ENCODE results near the gene AGBL1.
"Not testable (repeated sequence)": the region's sequence is repeated elsewhere in the genome, so short reads cannot be mapped to it uniquely, and the experiment has no call there.

The AGBL1 gene

DNA sequence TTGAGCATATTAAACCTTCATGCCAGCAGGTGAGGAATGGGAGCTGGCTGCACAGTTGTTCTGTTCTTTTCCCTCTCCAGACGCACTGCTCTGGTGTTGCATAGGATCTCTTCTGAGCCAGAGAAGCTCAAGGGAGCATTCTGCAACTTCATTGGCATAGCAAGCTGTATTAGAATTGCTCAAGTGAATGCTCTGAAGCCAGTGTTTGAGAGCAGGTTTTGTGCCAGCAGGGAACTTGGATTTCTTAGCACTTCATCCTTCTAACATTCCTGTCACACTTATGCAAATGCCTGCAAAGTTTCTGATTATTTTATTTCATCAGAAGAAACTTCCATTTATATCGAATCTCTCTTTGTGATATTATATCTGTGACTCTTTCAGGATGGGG, 366.6 kb downstream of the AGBL1 start:
- ChIA-PET POLR2A (no interaction called here), CTCF (interaction anchor here (0.5 kb wide), 1 partner anchor 297 kb away, joined by 3 read pairs; no protein-coding TSS in a partner anchor)
- H3K9me3 ChIP-seq (ENCODE audit: control insufficient read depth, insufficient read depth, low read depth, low read length) = no peaks in the 10 kb centered on the region
- no peaks in the 10 kb centered on the region for H3K36me3 ChIP-seq (ENCODE audit: control insufficient read depth in 2 of 2, insufficient read depth in 1 of 2, low read length in 2 of 2)
- no peak overlapping the region for H3K27ac ChIP-seq (ENCODE audit: extremely low read depth, low read depth, low read length)
- no peaks in the 10 kb centered on the region for H3K4me1 ChIP-seq (ENCODE audit: control insufficient read depth, insufficient read depth, low read length)
- no peak for TF ChIP-seq MEIS1 (CRISPR knock-in tag; IDR thresholded peaks at IDR 0.05; ENCODE audit: borderline replicate concordance)
- TF ChIP-seq ZNF37A (tag by site-specific recombination; IDR thresholded peaks at IDR 0.05) = no peak
- TF ChIP-seq, protein P1, sequence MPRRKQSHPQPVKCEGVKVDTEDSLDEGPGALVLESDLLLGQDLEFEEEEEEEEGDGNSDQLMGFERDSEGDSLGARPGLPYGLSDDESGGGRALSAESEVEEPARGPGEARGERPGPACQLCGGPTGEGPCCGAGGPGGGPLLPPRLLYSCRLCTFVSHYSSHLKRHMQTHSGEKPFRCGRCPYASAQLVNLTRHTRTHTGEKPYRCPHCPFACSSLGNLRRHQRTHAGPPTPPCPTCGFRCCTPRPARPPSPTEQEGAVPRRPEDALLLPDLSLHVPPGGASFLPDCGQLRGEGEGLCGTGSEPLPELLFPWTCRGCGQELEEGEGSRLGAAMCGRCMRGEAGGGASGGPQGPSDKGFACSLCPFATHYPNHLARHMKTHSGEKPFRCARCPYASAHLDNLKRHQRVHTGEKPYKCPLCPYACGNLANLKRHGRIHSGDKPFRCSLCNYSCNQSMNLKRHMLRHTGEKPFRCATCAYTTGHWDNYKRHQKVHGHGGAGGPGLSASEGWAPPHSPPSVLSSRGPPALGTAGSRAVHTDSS (tag by site-specific recombination; IDR thresholded peaks at IDR 0.05) = no peak
- TF ChIP-seq ZNF558 (tag by site-specific recombination; IDR thresholded peaks at IDR 0.05) = no peak
- TF ChIP-seq, protein P2, sequence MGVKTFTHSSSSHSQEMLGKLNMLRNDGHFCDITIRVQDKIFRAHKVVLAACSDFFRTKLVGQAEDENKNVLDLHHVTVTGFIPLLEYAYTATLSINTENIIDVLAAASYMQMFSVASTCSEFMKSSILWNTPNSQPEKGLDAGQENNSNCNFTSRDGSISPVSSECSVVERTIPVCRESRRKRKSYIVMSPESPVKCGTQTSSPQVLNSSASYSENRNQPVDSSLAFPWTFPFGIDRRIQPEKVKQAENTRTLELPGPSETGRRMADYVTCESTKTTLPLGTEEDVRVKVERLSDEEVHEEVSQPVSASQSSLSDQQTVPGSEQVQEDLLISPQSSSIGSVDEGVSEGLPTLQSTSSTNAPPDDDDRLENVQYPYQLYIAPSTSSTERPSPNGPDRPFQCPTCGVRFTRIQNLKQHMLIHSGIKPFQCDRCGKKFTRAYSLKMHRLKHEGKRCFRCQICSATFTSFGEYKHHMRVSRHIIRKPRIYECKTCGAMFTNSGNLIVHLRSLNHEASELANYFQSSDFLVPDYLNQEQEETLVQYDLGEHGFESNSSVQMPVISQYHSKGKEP (tag by site-specific recombination; IDR thresholded peaks at IDR 0.05) = no peak
- TF ChIP-seq, protein P3, sequence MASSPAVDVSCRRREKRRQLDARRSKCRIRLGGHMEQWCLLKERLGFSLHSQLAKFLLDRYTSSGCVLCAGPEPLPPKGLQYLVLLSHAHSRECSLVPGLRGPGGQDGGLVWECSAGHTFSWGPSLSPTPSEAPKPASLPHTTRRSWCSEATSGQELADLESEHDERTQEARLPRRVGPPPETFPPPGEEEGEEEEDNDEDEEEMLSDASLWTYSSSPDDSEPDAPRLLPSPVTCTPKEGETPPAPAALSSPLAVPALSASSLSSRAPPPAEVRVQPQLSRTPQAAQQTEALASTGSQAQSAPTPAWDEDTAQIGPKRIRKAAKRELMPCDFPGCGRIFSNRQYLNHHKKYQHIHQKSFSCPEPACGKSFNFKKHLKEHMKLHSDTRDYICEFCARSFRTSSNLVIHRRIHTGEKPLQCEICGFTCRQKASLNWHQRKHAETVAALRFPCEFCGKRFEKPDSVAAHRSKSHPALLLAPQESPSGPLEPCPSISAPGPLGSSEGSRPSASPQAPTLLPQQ (tag by site-specific recombination; IDR thresholded peaks at IDR 0.05) = no peak
- no peak for TF ChIP-seq ZNF394 (tag by site-specific recombination; IDR thresholded peaks at IDR 0.05; ENCODE audit: borderline replicate concordance)
- TF ChIP-seq ZNF221 (tag by site-specific recombination; IDR thresholded peaks at IDR 0.05; ENCODE audit: borderline replicate concordance) = no peak
- no peak for TF ChIP-seq SETDB1 (IDR thresholded peaks at IDR 0.05; ENCODE audit: insufficient read length, low read length)
- no peak overlapping the region for H3K4me3 ChIP-seq (ENCODE audit: low read depth, low read length)

DNA sequence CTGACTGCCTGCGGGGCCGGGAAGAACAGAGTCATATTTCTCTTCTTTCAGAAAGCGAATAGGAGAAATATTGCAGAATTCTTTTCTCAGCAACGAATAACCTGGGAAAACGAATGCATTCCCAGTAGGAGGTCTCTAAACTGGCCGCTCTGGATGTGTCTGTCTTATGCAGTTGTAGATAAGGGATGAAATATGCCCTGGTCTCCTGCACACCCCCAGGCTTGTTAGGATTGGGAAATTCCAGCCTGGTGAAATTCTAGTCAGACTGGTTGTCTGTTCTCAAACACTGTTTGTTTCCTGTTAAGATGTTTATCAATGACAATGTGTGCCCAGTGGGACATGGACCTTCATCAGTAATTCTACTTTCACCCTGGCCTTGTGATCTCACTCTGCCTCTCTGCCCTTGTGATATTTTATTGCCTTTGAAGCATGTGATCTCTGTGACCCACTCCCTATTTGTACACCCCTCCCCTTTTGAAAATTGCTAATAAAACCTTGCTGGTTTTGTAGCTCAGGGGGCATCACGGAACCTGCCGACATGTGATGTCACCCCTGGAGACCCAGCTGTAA, 385.9 kb downstream of the AGBL1 start:
- H3K4me1 ChIP-seq (ENCODE audit: control insufficient read depth, insufficient read depth, low read length); CTCF ChIA-PET; H3K9me3 ChIP-seq (ENCODE audit: control insufficient read depth, insufficient read depth, low read depth, low read length); H3K4me3 ChIP-seq (ENCODE audit: low read depth, low read length); H3K36me3 ChIP-seq (ENCODE audit: control insufficient read depth in 2 of 2, insufficient read depth in 1 of 2, low read length in 2 of 2); H3K27ac ChIP-seq (ENCODE audit: extremely low read depth, low read depth, low read length); POLR2A ChIA-PET: not testable (repeated sequence)
- peak; percentile 99 for TF ChIP-seq SETDB1 (IDR thresholded peaks at IDR 0.05; ENCODE audit: insufficient read length, low read length)
- peak; percentile 85 for TF ChIP-seq TCF7L2 (IDR thresholded peaks at IDR 0.05; ENCODE audit: borderline replicate concordance, low read depth, low read length)
- peak; percentile 96 for TF ChIP-seq TRIM28 (IDR thresholded peaks at IDR 0.05; ENCODE audit: borderline replicate concordance, low read length)

DNA sequence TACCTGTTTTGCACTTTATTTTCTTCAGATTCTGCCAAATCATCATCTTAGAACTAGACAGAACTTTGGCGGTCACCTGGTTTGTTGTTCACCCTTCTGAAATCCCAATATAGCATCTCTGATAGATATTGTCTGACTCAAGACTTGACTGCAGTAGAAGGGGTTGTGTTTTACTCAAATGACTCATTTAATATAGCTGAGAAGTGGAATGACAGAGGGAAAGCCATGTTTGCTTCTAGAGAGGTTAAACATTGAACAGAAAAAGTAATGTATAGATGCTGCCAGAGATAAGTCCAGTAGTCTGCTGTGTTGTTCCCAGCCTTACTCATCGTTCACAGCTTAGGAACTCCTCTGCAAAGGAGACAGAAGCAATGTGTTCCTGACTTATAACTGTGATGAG, 402.0 kb downstream of the AGBL1 start:
- Histone ChIP-seq H3K4me1 (ENCODE audit: control insufficient read depth, insufficient read depth, low read length) (peaks cover 5% of the 10 kb centered on the region), H3K36me3 (ENCODE audit: control insufficient read depth in 2 of 2, insufficient read depth in 1 of 2, low read length in 2 of 2) (no peaks in the 10 kb centered on the region), H3K9me3 (ENCODE audit: control insufficient read depth, insufficient read depth, low read depth, low read length) (no peaks in the 10 kb centered on the region), H3K27ac (ENCODE audit: extremely low read depth, low read depth, low read length) (no peak overlapping the region), H3K4me3 (ENCODE audit: low read depth, low read length) (no peak overlapping the region)
- CTCF ChIA-PET = interaction anchor here (0.6 kb wide), 3 partner anchors 504 to 565 kb away, joined by 3 read pairs; no protein-coding TSS in a partner anchor
- TF ChIP-seq SETDB1 (IDR thresholded peaks at IDR 0.05; ENCODE audit: insufficient read length, low read length) = no peak
- POLR2A ChIA-PET = no interaction called here

DNA sequence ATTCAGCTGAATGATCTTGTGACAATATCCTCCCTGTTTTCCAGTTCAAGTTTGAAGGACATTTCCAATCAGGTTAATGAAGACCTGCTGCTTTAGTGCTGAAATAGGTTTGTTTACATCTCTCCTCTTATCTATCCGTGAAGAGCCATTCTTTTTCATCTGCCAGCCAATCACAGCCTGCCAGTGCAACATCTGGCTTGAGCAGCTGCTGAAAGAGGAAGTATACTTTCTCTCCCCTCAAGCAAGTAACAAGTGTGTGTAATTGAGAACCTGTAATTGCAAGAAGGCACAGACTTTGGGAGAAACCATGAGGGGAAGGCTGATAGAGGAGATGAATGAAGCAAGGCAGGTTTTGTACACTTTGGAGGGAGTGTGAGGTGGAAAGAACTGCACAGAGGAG, 404.3 kb downstream of the AGBL1 start:
- peaks cover 5% of the 10 kb centered on the region for H3K4me1 ChIP-seq (ENCODE audit: control insufficient read depth, insufficient read depth, low read length)
- ChIA-PET CTCF (interaction anchor here (0.5 kb wide), 1 partner anchor 187 kb away, joined by 3 read pairs; no protein-coding TSS in a partner anchor), POLR2A (no interaction called here)
- TF ChIP-seq ZNF843 (tag by site-specific recombination; IDR thresholded peaks at IDR 0.05) (no peak), ZNF571 (tag by site-specific recombination; IDR thresholded peaks at IDR 0.05) (no peak), ZNF558 (tag by site-specific recombination; IDR thresholded peaks at IDR 0.05) (no peak), ZNF521 (tag by site-specific recombination; IDR thresholded peaks at IDR 0.05) (no peak)
- TF ChIP-seq, protein P4, sequence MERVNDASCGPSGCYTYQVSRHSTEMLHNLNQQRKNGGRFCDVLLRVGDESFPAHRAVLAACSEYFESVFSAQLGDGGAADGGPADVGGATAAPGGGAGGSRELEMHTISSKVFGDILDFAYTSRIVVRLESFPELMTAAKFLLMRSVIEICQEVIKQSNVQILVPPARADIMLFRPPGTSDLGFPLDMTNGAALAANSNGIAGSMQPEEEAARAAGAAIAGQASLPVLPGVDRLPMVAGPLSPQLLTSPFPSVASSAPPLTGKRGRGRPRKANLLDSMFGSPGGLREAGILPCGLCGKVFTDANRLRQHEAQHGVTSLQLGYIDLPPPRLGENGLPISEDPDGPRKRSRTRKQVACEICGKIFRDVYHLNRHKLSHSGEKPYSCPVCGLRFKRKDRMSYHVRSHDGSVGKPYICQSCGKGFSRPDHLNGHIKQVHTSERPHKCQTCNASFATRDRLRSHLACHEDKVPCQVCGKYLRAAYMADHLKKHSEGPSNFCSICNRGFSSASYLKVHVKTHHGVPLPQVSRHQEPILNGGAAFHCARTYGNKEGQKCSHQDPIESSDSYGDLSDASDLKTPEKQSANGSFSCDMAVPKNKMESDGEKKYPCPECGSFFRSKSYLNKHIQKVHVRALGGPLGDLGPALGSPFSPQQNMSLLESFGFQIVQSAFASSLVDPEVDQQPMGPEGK (tag by site-specific recombination; IDR thresholded peaks at IDR 0.05) = no peak
- TF ChIP-seq, protein P5, sequence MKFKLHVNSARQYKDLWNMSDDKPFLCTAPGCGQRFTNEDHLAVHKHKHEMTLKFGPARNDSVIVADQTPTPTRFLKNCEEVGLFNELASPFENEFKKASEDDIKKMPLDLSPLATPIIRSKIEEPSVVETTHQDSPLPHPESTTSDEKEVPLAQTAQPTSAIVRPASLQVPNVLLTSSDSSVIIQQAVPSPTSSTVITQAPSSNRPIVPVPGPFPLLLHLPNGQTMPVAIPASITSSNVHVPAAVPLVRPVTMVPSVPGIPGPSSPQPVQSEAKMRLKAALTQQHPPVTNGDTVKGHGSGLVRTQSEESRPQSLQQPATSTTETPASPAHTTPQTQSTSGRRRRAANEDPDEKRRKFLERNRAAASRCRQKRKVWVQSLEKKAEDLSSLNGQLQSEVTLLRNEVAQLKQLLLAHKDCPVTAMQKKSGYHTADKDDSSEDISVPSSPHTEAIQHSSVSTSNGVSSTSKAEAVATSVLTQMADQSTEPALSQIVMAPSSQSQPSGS (tag by site-specific recombination; IDR thresholded peaks at IDR 0.05; ENCODE audit: low read depth) = no peak
- TF ChIP-seq, protein P6, sequence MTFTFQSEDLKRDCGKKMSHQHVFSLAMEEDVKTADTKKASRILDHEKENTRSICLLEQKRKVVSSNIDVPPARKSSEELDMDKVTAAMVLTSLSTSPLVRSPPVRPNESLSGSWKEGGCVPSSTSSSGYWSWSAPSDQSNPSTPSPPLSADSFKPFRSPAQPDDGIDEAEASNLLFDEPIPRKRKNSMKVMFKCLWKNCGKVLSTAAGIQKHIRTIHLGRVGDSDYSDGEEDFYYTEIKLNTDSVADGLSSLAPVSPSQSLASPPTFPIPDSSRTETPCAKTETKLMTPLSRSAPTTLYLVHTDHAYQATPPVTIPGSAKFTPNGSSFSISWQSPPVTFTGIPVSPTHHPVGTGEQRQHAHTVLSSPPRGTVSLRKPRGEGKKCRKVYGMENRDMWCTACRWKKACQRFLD (tag by site-specific recombination; IDR thresholded peaks at IDR 0.05) = no peak
- H3K36me3 ChIP-seq (ENCODE audit: control insufficient read depth in 2 of 2, insufficient read depth in 1 of 2, low read length in 2 of 2) = no peaks in the 10 kb centered on the region
- no peak overlapping the region for H3K4me3 ChIP-seq (ENCODE audit: low read depth, low read length)
- H3K9me3 ChIP-seq (ENCODE audit: control insufficient read depth, insufficient read depth, low read depth, low read length) = no peaks in the 10 kb centered on the region
- H3K27ac ChIP-seq (ENCODE audit: extremely low read depth, low read depth, low read length) = no peak overlapping the region
